HepG2 (cell line): ENCODE data around the gene VAMP5. TPM values are rescaled to one million over a fixed set of nuclear protein-coding genes. Genes with fewer than 3 reads are reported as not detected.
A peak's percentile ranks its signal among the peaks of the same experiment; 100 is the strongest.

Experiments used
- CENPX ChIP-seq: sonication (generic); formaldehyde crosslinking; IDR thresholded peaks from 2 replicates; pipeline ENCODE4 v1.9.0; 2021; ENCODE audit warnings: mild to moderate bottlenecking, missing genetic modification reagents, moderate library complexity
- EHMT2 ChIP-seq: fragments of 200-600 bp; sonication (generic); IDR thresholded peaks from 2 replicates; pipeline ENCODE4 v1.7.0; 2017; ENCODE audit warnings: antibody characterized with exemption, low read depth, low read length, borderline replicate concordance
- HNF4A ChIP-seq: sonication (generic); formaldehyde crosslinking; IDR thresholded peaks from 2 replicates; pipeline ENCODE4 v1.4.0; 2020; ENCODE audit warnings: missing genetic modification reagents
- KMT2B ChIP-seq: IDR thresholded peaks from 2 replicates; pipeline ENCODE4 v1.6.1; 2016; ENCODE audit warnings: missing genetic modification reagents, missing compliant biosample characterization
- MEF2D ChIP-seq: sonication (generic); formaldehyde crosslinking; IDR thresholded peaks from 2 replicates; pipeline ENCODE4 v1.5.1; 2020; ENCODE audit warnings: mild to moderate bottlenecking, missing genetic modification reagents
- SMARCE1 ChIP-seq: fragments of 450-650 bp; IDR thresholded peaks from 2 replicates; pipeline ENCODE4 v1.6.1; 2017; ENCODE audit warnings: borderline replicate concordance
- SNAPC2 ChIP-seq: sonication (generic); formaldehyde crosslinking; IDR thresholded peaks from 2 replicates; pipeline ENCODE4 v1.8.1; 2022; ENCODE audit warnings: mild to moderate bottlenecking, missing genetic modification reagents
- SRSF9 ChIP-seq: fragments of 200-400 bp; formaldehyde crosslinking; IDR thresholded peaks from 2 replicates; pipeline ENCODE4 v1.6.1; 2018; ENCODE audit warnings: borderline replicate concordance, mild to moderate bottlenecking, low read depth, low read length; ENCODE audit not compliant: insufficient read depth, poor library complexity, severe bottlenecking
- ZFP90 ChIP-seq: sonication (generic); formaldehyde crosslinking; IDR thresholded peaks from 2 replicates; pipeline ENCODE4 v1.8.0; 2022; ENCODE audit warnings: missing genetic modification reagents, mild to moderate bottlenecking, inconsistent platforms, borderline replicate concordance
- ZNF740 ChIP-seq: sonication (generic); formaldehyde crosslinking; IDR thresholded peaks from 2 replicates; pipeline ENCODE4 v1.4.0; 2020; ENCODE audit warnings: missing genetic modification reagents
- ZNF777 ChIP-seq: sonication (generic); formaldehyde crosslinking; IDR thresholded peaks from 2 replicates; pipeline ENCODE4 v1.4.0; 2020; ENCODE audit warnings: missing genetic modification reagents
- polyA plus RNA-seq, 8 experiments: library from polyadenylated mRNA; depleted of rRNA in 3 of 8; stranded (reverse) in 7 of 8; unstranded in 1 of 8; fragments of >200 nt; fragmentation: Illumina TruSeq in 4 of 8; extraction: Trizol in 4 of 8; gene quantifications; 2 replicates each; pipeline versions ENCODE4 v1.2.1 to v1.2.3, GENCODE V29; 2011 to 2016; ENCODE audit warnings: low read depth in 4 of 8, missing spikeins in 1 of 8, mixed read lengths in 1 of 8; ENCODE audit not compliant: insufficient read depth in 1 of 8
- total RNA-seq, 5 experiments: library from RNA; depleted of rRNA; stranded (reverse); fragments of >200 nt; fragmentation: Illumina TruSeq; extraction: Trizol; gene quantifications; 2 replicates each; pipeline ENCODE4 v1.2.3, GENCODE V29; 2016; ENCODE audit warnings: low read depth in 1 of 5
- TF ChIP-seq, protein P1 (sequence below): conservative IDR thresholded peaks from 2 replicates; pipeline ENCODE4 v1.6.1; 2018; ENCODE audit warnings: missing genetic modification reagents
- TF ChIP-seq, protein P2 (sequence below): fragments of 450-650 bp; IDR thresholded peaks from 2 replicates; pipeline ENCODE4 v1.6.1; 2017
- TF ChIP-seq, protein P3 (sequence below): sonication (generic); formaldehyde crosslinking; IDR thresholded peaks from 2 replicates; pipeline ENCODE4 v1.4.0; 2020; ENCODE audit warnings: missing genetic modification reagents
- TF ChIP-seq, protein P4 (sequence below): sonication (generic); formaldehyde crosslinking; conservative IDR thresholded peaks from 2 replicates; pipeline ENCODE4 v1.8.1; 2023; ENCODE audit warnings: missing genetic modification reagents

VAMP5 gene
- total and polyA plus RNA-seq, 2 of the 13 experiments (the other 11 are each of a cell fraction or from before 2014, with no cell fraction given), result 7.2 to 56.7 TPM

DNA sequence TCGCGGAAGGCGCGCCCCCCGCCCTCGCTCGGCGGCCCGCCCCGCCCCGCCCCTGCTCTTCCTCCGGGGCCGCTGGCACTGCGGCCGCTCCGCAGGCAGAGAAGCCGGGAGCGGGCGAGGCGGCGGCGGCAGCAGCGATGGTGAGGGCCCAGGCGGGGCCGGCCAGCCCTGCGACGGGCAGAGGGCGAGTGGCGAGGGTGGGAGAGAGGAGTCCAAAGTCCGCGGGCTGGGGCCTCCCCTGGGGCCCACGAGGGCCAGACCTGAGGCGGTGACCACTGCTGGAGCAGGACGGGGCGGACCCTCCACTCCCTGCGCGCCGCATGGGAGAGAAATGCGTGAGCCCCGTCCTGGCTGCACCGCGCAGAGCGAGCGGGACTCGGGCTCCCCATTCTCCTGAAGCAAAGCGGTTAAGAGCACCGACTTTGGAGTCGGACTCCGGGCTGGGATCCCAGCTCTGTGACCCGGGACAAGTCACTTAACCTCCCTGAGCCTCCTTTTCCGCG is at the start of gene VAMP5 (continued):
- TF ChIP-seq EHMT2 (no peak), CENPX (CRISPR knock-in tag) (no peak), ZNF777 (CRISPR knock-in tag) (peak; percentile 98), ZFP90 (CRISPR knock-in tag) (peak; percentile 92; the same call in 1 of the 2 replicates), HNF4A (CRISPR knock-in tag) (peak; percentile 99), SNAPC2 (CRISPR knock-in tag) (no peak; the same call in 1 of the 2 replicates), KMT2B (CRISPR knock-in tag) (no peak; the same call in 1 of the 2 replicates), ZNF740 (CRISPR knock-in tag) (0 out of 2 replicates have a peak, but pooled peaks have one; percentile 18), SRSF9 (no peak), MEF2D (no peak; the same call in 1 of the 2 replicates), SMARCE1 (no peak)
- TF ChIP-seq, protein P1, sequence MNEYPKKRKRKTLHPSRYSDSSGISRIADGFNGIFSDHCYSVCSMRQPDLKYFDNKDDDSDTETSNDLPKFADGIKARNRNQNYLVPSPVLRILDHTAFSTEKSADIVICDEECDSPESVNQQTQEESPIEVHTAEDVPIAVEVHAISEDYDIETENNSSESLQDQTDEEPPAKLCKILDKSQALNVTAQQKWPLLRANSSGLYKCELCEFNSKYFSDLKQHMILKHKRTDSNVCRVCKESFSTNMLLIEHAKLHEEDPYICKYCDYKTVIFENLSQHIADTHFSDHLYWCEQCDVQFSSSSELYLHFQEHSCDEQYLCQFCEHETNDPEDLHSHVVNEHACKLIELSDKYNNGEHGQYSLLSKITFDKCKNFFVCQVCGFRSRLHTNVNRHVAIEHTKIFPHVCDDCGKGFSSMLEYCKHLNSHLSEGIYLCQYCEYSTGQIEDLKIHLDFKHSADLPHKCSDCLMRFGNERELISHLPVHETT, result peak; percentile 47
- TF ChIP-seq, protein P2, sequence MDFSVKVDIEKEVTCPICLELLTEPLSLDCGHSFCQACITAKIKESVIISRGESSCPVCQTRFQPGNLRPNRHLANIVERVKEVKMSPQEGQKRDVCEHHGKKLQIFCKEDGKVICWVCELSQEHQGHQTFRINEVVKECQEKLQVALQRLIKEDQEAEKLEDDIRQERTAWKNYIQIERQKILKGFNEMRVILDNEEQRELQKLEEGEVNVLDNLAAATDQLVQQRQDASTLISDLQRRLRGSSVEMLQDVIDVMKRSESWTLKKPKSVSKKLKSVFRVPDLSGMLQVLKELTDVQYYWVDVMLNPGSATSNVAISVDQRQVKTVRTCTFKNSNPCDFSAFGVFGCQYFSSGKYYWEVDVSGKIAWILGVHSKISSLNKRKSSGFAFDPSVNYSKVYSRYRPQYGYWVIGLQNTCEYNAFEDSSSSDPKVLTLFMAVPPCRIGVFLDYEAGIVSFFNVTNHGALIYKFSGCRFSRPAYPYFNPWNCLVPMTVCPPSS, result no peak
- TF ChIP-seq, protein P3, sequence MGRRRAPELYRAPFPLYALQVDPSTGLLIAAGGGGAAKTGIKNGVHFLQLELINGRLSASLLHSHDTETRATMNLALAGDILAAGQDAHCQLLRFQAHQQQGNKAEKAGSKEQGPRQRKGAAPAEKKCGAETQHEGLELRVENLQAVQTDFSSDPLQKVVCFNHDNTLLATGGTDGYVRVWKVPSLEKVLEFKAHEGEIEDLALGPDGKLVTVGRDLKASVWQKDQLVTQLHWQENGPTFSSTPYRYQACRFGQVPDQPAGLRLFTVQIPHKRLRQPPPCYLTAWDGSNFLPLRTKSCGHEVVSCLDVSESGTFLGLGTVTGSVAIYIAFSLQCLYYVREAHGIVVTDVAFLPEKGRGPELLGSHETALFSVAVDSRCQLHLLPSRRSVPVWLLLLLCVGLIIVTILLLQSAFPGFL (CRISPR knock-in tag), result no peak
- TF ChIP-seq, protein P4, sequence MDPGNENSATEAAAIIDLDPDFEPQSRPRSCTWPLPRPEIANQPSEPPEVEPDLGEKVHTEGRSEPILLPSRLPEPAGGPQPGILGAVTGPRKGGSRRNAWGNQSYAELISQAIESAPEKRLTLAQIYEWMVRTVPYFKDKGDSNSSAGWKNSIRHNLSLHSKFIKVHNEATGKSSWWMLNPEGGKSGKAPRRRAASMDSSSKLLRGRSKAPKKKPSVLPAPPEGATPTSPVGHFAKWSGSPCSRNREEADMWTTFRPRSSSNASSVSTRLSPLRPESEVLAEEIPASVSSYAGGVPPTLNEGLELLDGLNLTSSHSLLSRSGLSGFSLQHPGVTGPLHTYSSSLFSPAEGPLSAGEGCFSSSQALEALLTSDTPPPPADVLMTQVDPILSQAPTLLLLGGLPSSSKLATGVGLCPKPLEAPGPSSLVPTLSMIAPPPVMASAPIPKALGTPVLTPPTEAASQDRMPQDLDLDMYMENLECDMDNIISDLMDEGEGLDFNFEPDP (CRISPR knock-in tag), result 0 out of 2 replicates have a peak, but pooled peaks have one; percentile 97
